Fibroblast of skin of left quadriceps (primary cell): ENCODE results near the gene MMP14.
"Not testable (repeated sequence)": the region's sequence is repeated elsewhere in the genome, so short reads cannot be mapped to it uniquely, and the experiment has no call there.

Experiments
- DNase-seq, 2 experiments: peaks; one replicate each; pipeline ENCODE4 v3.0.0-alpha.2; 2013; ENCODE audit warnings: low read depth in 2 of 2

Gene MMP14

GRCh38 chr14:22814373-22814772 is 22.0 kb upstream of the MMP14 start:
- DNase-seq = no peak

GRCh38 chr14:22814941-22815713 is 21.3 kb upstream of the MMP14 start, which contains the start of gene SLC7A7:
TSS of gene SLC7A7 (minus strand) at chr14:22815435. CDS start at chr14:22813398, 2,037 bp downstream.
- DNase-seq = no peak

GRCh38 chr14:22819151-22819988 is 17.0 kb upstream of the MMP14 start:
- no peak for DNase-seq

GRCh38 chr14:22820731-22821130 is 15.7 kb upstream of the MMP14 start:
- no peak for DNase-seq

- no peak for DNase-seq
Observed at GRCh38 chr14:22821193-22822015, 15.0 kb upstream of the MMP14 start.

GRCh38 chr14:22822016-22822570 is 14.3 kb upstream of the MMP14 start:
- no peak for DNase-seq

- DNase-seq = peak; percentile 86
Observed at GRCh38 chr14:22822571-22823098, 13.8 kb upstream of the MMP14 start.

GRCh38 chr14:22824711-22825359 is 11.6 kb upstream of the MMP14 start:
- peak; percentile 72 to 76 for DNase-seq

- not testable (repeated sequence) for DNase-seq
Observed at GRCh38 chr14:22829076-22829660, 7.2 kb upstream of the MMP14 start.

GRCh38 chr14:22829661-22830442 is 6.5 kb upstream of the MMP14 start, which contains the start of gene MRPL52:
TSS of gene MRPL52 (plus strand) at chr14:22829887. CDS start at chr14:22829913, 26 bp downstream.
- DNase-seq = peak; percentile 66 to 67

- no peak for DNase-seq
Observed at GRCh38 chr14:22830443-22831010, 5.9 kb upstream of the MMP14 start.

GRCh38 chr14:22835505-22835904 is 880 bp upstream of the MMP14 start:
- no peak for DNase-seq

GRCh38 chr14:22837114-22837749 is 847 bp downstream of the MMP14 start:
- DNase-seq = no peak

- DNase-seq = no peak
Observed at GRCh38 chr14:22837750-22838538, 1.6 kb downstream of the MMP14 start.

GRCh38 chr14:22838631-22839041 is 2.3 kb downstream of the MMP14 start:
- DNase-seq = no peak

- no peak for DNase-seq
Observed at GRCh38 chr14:22839159-22839779, 2.9 kb downstream of the MMP14 start.

- no peak for DNase-seq
Observed at GRCh38 chr14:22841311-22841710, 4.9 kb downstream of the MMP14 start.
